Measurements from ENCODE around the gene ADGRL2.

DNA sequence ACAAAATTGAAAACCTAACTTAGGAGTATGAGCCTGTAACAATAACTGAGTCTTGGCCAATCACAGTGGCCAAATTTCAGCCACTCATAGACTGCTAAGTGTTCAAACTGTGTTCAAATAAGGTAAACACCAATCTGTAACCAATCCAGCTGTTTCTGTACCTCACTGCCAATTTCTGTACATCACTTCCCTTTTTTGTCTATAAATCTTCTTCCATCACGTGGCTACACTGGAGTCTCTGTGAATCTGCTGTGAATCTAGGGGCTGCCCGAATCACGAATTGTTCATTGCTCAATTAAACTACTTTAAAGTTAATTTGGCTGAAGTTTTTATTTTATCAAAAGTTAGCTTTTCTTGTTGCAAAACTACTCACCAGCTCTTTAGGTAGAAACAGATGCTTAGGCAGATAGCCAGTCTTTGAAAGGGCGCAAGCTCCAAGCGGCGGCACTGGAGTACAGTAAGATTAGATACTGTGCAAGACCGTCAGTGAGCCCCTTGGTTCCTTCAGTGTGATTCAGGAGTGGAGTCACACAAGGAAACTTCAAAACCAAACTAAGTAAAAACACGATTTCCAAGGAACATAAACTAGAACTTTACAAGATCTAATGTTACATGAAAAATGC, 43.2 kb upstream of the ADGRL2 start:
- TF ChIP-seq CTCF (IDR thresholded peaks at IDR 0.05; ENCODE audit: poor library complexity), result no peak
- TF ChIP-seq EZH2phosphoT487 (IDR thresholded peaks at IDR 0.05; ENCODE audit: low read depth, severe bottlenecking, unreplicated experiment), result no peak
